GM18909 (cell line): ENCODE data around the gene IQUB.
"Not testable (repeated sequence)": the region's sequence is repeated elsewhere in the genome, so short reads cannot be mapped to it uniquely, and the experiment has no call there.

ENCODE experiments used
- ATAC-seq: cut with Tn5 transposase; IDR thresholded peaks from one replicate; pipeline ENCODE4 v1.9.1; 2021; ENCODE audit warnings: mild to moderate bottlenecking; ENCODE audit not compliant: unreplicated experiment, poor library complexity

Gene IQUB

GRCh38 chr7:123548406-123548805, 14.0 kb upstream of the IQUB start:
- ATAC-seq = no peak

GRCh38 chr7:123539871-123540270, 5.5 kb upstream of the IQUB start:
- peak; percentile 38 for ATAC-seq

- ATAC-seq = no peak
These were observed 4.5 kb upstream of the IQUB start for GRCh38 chr7:123538897-123539296.

- no peak for ATAC-seq
These were observed 3.9 kb upstream of the IQUB start for GRCh38 chr7:123538189-123538714.

- no peak for ATAC-seq
These were observed 2.7 kb upstream of the IQUB start for GRCh38 chr7:123537026-123537642.

GRCh38 chr7:123535517-123535916, 1.1 kb upstream of the IQUB start:
- ATAC-seq = no peak

- peak; percentile 17 for ATAC-seq
These were observed 439 bp downstream of the IQUB start for GRCh38 chr7:123533929-123534382.

- no peak for ATAC-seq
These were observed 860 bp downstream of the IQUB start for GRCh38 chr7:123533553-123533917.

- peak; percentile 31 for ATAC-seq
These were observed 1.4 kb downstream of the IQUB start for GRCh38 chr7:123532788-123533552.

- ATAC-seq = peak; percentile 4
These were observed 2.1 kb downstream of the IQUB start for GRCh38 chr7:123532343-123532742.

- not testable (repeated sequence) for ATAC-seq
These were observed 4.3 kb downstream of the IQUB start for GRCh38 chr7:123530035-123530591.

- ATAC-seq = no peak
These were observed 6.1 kb downstream of the IQUB start for GRCh38 chr7:123528265-123528664.

GRCh38 chr7:123527712-123528225, 6.6 kb downstream of the IQUB start:
- not testable (repeated sequence) for ATAC-seq

- ATAC-seq = not testable (repeated sequence)
These were observed 7.9 kb downstream of the IQUB start for GRCh38 chr7:123526533-123526932.

- ATAC-seq = no peak
These were observed 12.3 kb downstream of the IQUB start for GRCh38 chr7:123522066-123522465.

GRCh38 chr7:123505221-123505620, 29.2 kb downstream of the IQUB start:
- no peak for ATAC-seq

GRCh38 chr7:123502201-123502600, 32.2 kb downstream of the IQUB start:
- no peak for ATAC-seq

- no peak for ATAC-seq
These were observed 33.4 kb downstream of the IQUB start for GRCh38 chr7:123500878-123501489.

- ATAC-seq = no peak
These were observed 35.0 kb downstream of the IQUB start for GRCh38 chr7:123499211-123499970.

- no peak for ATAC-seq
These were observed 35.8 kb downstream of the IQUB start for GRCh38 chr7:123498601-123499000.
